Fibroblast of lung (primary cell): ENCODE measurements around the gene TICAM2. TPM values are rescaled to one million over a fixed set of nuclear protein-coding genes. Genes with fewer than 3 reads are reported as not detected.

Experiments used
- DNase-seq, 2 donors: peaks; one replicate each; pipeline versions ENCODE4 v3.0.0 to v3.0.0-alpha.2; 2010; ENCODE audit warnings: low read depth in 2 of 2
- H2AFZ ChIP-seq: 2 replicates; pipeline ENCODE4 v1.5.1; 2012; ENCODE audit warnings: low read length, control low read depth, inconsistent platforms
- H3K27ac ChIP-seq: 2 replicates; pipeline ENCODE4 v1.5.1; 2011; ENCODE audit warnings: low read length, control low read depth; ENCODE audit not compliant: insufficient read depth
- H3K27me3 ChIP-seq: 2 replicates; pipeline ENCODE4 v1.5.1; 2011; ENCODE audit warnings: mild to moderate bottlenecking, low read length; ENCODE audit not compliant: control insufficient read depth, insufficient read depth
- H3K36me3 ChIP-seq: 2 replicates; pipeline ENCODE4 v1.5.1; 2011; ENCODE audit warnings: low read length; ENCODE audit not compliant: control insufficient read depth, insufficient read depth
- H3K4me1 ChIP-seq: 2 replicates; pipeline ENCODE4 v1.5.1; 2011; ENCODE audit warnings: low read length; ENCODE audit not compliant: control insufficient read depth, insufficient read depth; ENCODE audit errors: extremely low read depth
- H3K4me2 ChIP-seq: 2 replicates; pipeline ENCODE4 v1.5.1; 2011; ENCODE audit warnings: low read length, control low read depth; ENCODE audit not compliant: insufficient read depth; ENCODE audit errors: extremely low read depth
- H3K4me3 ChIP-seq, 4 experiments: fragments of 200-600 bp in 1 of 4; sonication (generic) in 1 of 4; replicated peaks in 1 of 4; 2 replicates each; pipeline ENCODE4 v1.5.1; 2011 to 2016; ENCODE audit warnings: low read length in 4 of 4, low read depth in 3 of 4, mild to moderate bottlenecking in 3 of 4, control low read depth in 2 of 4, inconsistent platforms in 1 of 4, mixed read lengths in 1 of 4; ENCODE audit not compliant: insufficient read depth in 1 of 4; ENCODE audit errors: control extremely low read depth in 1 of 4
- H3K79me2 ChIP-seq: 2 replicates; pipeline ENCODE4 v1.5.1; 2012; ENCODE audit warnings: mild to moderate bottlenecking, low read length, inconsistent platforms; ENCODE audit not compliant: control insufficient read depth, insufficient read depth
- H3K9ac ChIP-seq: 2 replicates; pipeline ENCODE4 v1.5.1; 2011; ENCODE audit warnings: mild to moderate bottlenecking, low read length, control low read depth; ENCODE audit not compliant: insufficient read depth
- H3K9me3 ChIP-seq: 2 replicates; pipeline ENCODE4 v1.5.1; 2012; ENCODE audit warnings: low read depth, low read length; ENCODE audit not compliant: control insufficient read depth, insufficient read depth
- H4K20me1 ChIP-seq: 2 replicates; pipeline ENCODE4 v1.5.1; 2011; ENCODE audit warnings: low read length; ENCODE audit not compliant: control insufficient read depth, insufficient read depth; ENCODE audit errors: extremely low read depth
- EZH2 ChIP-seq: IDR thresholded peaks from 2 replicates; pipeline ENCODE4 v1.5.1; 2012; ENCODE audit warnings: low read length, control low read depth, mild to moderate bottlenecking; ENCODE audit errors: missing control alignments
- polyA plus RNA-seq, 2 donors: library from polyadenylated mRNA; depleted of rRNA in 1 of 2; stranded (reverse) in 1 of 2; unstranded in 1 of 2; fragments of >200 nt; gene quantifications; 2 replicates each; pipeline ENCODE4 v1.2.1, GENCODE V29; 2011 to 2012; ENCODE audit warnings: missing spikeins in 1 of 2
- total RNA-seq: library from RNA; depleted of rRNA; stranded (reverse); fragments of >200 nt; gene quantifications from 2 replicates; pipeline ENCODE4 v1.2.1, GENCODE V29; 2014
- TF ChIP-seq, protein P1 (sequence below), 2 donors: IDR thresholded peaks in 1 of 2; conservative IDR thresholded peaks in 1 of 2; 1 replicate in 1 of 2; 2 replicates in 1 of 2; pipeline ENCODE4 v1.5.1; 2011 to 2012; ENCODE audit warnings: low read length in 2 of 2, control low read depth in 1 of 2, inconsistent platforms in 1 of 2, low read depth in 1 of 2, mild to moderate bottlenecking in 1 of 2

Gene TICAM2
- total and polyA plus RNA-seq, 2 donors (not counting 1 experiment from before 2014, with no cell fraction given), result 8.8 to 10.3 TPM

DNA sequence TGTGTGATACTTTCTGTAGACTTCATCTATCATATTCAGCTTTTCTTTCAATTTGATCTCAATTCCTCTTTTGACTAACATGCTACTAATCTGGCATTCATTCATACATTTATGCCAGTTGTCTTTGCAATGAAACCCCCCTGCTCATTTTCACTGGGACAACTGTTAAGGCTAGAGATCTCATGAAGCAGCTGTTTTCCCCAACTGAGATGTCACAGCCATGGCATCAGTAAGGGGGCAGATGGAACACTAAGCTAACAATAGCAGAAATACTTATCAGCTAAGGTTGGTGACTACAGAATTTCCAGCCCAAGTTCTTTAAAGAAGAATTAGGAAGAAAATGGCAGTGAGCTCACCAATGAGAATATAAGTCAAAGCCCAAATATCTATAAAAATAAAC, 14.2 kb upstream of the TICAM2 start:
- Histone ChIP-seq H3K27me3 (no peaks in the 10 kb centered on the region), H3K36me3 (peaks cover 2% of the 10 kb centered on the region), H3K9me3 (no peaks in the 10 kb centered on the region), H4K20me1 (peaks cover 2% of the 10 kb centered on the region), H3K4me2 (no peak overlapping the region), H3K4me3 (no peak overlapping the region), H3K9ac (no peak overlapping the region), H3K79me2 (peaks cover 23% of the 10 kb centered on the region), H2AFZ (no peak overlapping the region), H3K4me1 (no peaks in the 10 kb centered on the region), H3K27ac (no peak overlapping the region)
- DNase-seq, result no peak
- TF ChIP-seq, protein P1, sequence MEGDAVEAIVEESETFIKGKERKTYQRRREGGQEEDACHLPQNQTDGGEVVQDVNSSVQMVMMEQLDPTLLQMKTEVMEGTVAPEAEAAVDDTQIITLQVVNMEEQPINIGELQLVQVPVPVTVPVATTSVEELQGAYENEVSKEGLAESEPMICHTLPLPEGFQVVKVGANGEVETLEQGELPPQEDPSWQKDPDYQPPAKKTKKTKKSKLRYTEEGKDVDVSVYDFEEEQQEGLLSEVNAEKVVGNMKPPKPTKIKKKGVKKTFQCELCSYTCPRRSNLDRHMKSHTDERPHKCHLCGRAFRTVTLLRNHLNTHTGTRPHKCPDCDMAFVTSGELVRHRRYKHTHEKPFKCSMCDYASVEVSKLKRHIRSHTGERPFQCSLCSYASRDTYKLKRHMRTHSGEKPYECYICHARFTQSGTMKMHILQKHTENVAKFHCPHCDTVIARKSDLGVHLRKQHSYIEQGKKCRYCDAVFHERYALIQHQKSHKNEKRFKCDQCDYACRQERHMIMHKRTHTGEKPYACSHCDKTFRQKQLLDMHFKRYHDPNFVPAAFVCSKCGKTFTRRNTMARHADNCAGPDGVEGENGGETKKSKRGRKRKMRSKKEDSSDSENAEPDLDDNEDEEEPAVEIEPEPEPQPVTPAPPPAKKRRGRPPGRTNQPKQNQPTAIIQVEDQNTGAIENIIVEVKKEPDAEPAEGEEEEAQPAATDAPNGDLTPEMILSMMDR (conservative IDR thresholded peaks at IDR 0.05 in 1 of 2, IDR thresholded peaks at IDR 0.05 in 1 of 2; ENCODE audit: low read depth in 1 of 2, low read length in 2 of 2), result no peak
- TF ChIP-seq EZH2, result no peak

DNA sequence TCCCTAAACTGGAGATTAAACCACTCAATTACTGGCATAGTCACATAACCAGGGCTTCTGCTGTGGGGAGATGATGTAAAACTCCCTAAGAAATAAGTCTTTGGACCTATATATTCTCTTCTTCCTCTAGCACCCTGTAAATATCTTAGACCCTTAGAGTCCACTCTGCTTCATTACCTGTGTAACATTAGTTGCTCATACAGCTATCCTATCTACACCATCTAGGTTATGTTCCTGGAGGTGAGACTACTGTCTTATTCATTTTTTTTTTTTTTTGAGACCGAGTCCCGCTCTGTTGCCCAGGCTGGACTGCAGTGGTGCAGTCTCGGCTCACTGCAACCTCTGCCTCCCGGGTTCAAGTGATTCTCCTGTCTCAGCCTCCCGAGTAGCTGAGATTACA, 9.6 kb upstream of the TICAM2 start:
- H3K27me3 ChIP-seq, result no peaks in the 10 kb centered on the region
- no peaks in the 10 kb centered on the region for H3K36me3 ChIP-seq
- no peaks in the 10 kb centered on the region for H3K9me3 ChIP-seq

DNA sequence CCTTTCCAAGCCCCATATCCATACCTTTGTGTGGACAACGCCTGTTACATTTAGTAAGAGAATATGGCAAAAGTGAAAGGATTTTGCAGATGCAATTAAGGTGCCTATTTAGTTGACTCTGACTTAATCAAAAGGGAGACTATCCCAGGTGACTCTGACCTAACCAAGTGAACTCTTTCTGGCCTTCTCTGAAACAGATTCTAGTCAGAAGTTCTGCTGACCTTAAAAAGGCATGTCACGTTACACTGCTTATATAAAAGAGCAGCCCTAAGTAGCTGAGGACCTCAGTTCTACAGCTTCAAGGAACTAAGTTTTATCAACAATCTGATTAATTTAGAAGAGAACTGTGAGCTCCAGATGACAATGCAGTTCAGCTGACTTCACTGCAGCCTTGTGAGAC, 5.7 kb upstream of the TICAM2 start:
- H3K4me3 ChIP-seq, result no peak overlapping the region
- no peak overlapping the region for H2AFZ ChIP-seq
- no peaks in the 10 kb centered on the region for H3K9me3 ChIP-seq
- H3K27me3 ChIP-seq, result no peaks in the 10 kb centered on the region
- H3K4me2 ChIP-seq, result no peak overlapping the region
- no peaks in the 10 kb centered on the region for H3K79me2 ChIP-seq
- TF ChIP-seq, protein P1 (conservative IDR thresholded peaks at IDR 0.05 in 1 of 2, IDR thresholded peaks at IDR 0.05 in 1 of 2; ENCODE audit: low read depth in 1 of 2, low read length in 2 of 2), result no peak
- TF ChIP-seq EZH2, result no peak
- H3K36me3 ChIP-seq, result peaks cover 2% of the 10 kb centered on the region
- DNase-seq, result no peak
- H3K27ac ChIP-seq, result no peak overlapping the region
- no peaks in the 10 kb centered on the region for H4K20me1 ChIP-seq
- no peaks in the 10 kb centered on the region for H3K4me1 ChIP-seq
- no peak overlapping the region for H3K9ac ChIP-seq

More for the DNA sequence above, 9.6 kb upstream of the TICAM2 start:
- Histone ChIP-seq H4K20me1 (no peaks in the 10 kb centered on the region), H3K79me2 (peaks cover 4% of the 10 kb centered on the region), H2AFZ (no peak overlapping the region), H3K4me1 (no peaks in the 10 kb centered on the region), H3K27ac (no peak overlapping the region), H3K9ac (no peak overlapping the region), H3K4me2 (no peak overlapping the region), H3K4me3 (no peak overlapping the region)
- TF ChIP-seq, protein P1 (conservative IDR thresholded peaks at IDR 0.05 in 1 of 2, IDR thresholded peaks at IDR 0.05 in 1 of 2; ENCODE audit: low read depth in 1 of 2, low read length in 2 of 2), result no peak
- no peak for TF ChIP-seq EZH2
- no peak for DNase-seq
